GM12892 (cell line): ENCODE results near the gene FAM228B.

ENCODE experiments used
- POLR2A ChIP-seq: IDR thresholded peaks from 2 replicates; pipeline ENCODE4 v1.6.1; 2011; ENCODE audit warnings: low read depth, low read length, control low read depth
- POLR2AphosphoS5 ChIP-seq: IDR thresholded peaks from 2 replicates; pipeline ENCODE4 v1.6.1; 2011; ENCODE audit warnings: low read depth, low read length, control low read depth
- TAF1 ChIP-seq: IDR thresholded peaks from 2 replicates; pipeline ENCODE4 v1.6.1; 2011; ENCODE audit warnings: low read depth, mild to moderate bottlenecking, control low read depth, low read length, borderline replicate concordance

DNA sequence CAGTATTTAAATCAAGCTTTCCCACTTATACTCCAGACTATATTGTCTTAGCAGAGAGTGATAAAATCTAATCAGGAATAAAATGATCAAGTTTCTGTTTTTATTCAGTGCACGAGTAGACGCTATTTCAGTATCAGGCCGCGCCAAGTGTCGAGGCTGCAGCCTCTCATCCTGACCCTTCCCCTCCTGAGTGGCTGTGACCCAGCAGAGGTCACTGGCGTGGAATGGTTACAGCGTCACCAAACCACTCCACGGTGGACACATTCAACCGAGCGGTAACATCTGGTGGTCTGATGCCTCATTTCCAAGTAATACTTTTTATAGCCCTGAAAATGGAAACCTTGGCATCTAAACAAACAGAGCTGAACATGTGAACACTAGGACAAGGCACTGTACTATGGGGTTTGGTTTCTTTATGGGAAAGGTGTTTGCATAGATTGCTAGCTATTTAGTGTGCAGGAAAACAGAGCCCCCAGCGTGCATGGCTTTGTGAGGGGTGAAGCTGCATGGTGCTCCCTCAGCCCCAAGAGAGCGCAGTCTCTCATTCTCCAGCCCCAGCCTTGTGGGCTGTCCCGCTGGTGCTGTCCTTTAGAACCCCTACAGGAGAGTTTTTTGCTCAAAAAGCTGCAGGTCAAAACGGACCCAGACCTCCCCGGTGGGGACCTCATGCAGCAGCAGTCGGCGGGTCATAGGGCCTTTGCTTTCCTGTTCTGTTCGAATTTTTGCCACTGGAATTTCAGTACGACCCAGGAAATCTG is 79.9 kb downstream of the FAM228B start:
- TF ChIP-seq POLR2AphosphoS5 (no peak), POLR2A (no peak), TAF1 (no peak)
